Pons (tissue), 1 donor: ENCODE data around the gene WNT9A.
"Not testable (repeated sequence)": the region's sequence is repeated elsewhere in the genome, so short reads cannot be mapped to it uniquely, and the experiment has no call there.

Experiments
- DNase-seq: peaks from one replicate; pipeline ENCODE4 v3.0.0-alpha.2; 2016; ENCODE audit warnings: low spot score

Gene WNT9A

GRCh38 chr1:227886503-227886961, 61.2 kb downstream of the WNT9A start:
- DNase-seq = no peak

GRCh38 chr1:227885648-227886502, 61.9 kb downstream of the WNT9A start:
- DNase-seq = no peak

DNA sequence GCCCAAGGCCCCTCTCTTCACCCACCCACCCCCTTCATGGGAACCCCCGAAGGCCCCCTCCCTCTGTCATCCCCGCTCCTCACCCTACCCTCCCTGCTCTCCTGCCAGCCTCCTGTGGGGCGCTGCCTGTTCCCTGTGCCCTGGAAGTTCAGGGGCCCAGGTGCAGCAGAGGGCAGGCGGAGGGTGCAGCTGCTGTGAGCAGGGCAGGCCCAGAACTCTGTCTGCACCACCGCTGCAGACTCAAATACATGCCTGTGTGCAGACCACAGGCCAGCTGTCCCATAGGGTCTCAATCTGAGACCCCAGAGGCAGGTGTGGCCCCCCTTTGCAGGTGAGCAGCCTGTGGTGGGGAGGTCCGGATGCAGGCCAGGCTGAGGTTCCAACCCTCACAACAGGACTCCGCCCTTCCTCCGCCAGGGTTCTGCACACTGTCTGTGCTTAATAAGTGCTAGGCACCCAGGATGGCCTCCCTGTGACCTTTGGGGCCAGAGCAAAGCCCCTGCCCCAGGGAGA, 62.5 kb downstream of the WNT9A start:
- no peak for DNase-seq

- no peak for DNase-seq
These were observed 63.2 kb downstream of the WNT9A start for GRCh38 chr1:227884370-227885134.

GRCh38 chr1:227883641-227884301, 64.0 kb downstream of the WNT9A start:
- no peak for DNase-seq

DNA sequence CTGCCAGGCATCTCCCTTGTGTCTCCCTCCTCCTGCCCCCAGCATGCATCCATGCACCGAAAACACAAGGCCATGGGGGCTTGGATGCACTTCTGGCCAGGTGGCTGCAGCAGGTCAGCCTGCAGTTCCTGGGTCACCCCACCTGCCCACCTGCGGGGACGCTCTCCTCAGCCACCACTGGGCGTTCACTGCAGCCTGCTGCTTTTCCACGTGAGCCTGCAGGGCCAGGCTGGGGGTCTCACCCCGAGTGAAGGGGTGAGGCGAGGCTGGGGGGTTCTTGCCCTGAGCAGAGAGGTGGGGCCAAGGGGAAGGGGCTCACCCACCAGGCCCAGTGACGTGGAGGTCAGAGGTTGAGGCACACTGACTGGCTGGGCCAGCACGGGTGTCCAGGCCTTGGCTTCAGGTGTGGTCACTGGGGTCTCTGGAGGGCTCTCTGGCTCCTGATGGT, 64.6 kb downstream of the WNT9A start:
- DNase-seq = no peak

DNA sequence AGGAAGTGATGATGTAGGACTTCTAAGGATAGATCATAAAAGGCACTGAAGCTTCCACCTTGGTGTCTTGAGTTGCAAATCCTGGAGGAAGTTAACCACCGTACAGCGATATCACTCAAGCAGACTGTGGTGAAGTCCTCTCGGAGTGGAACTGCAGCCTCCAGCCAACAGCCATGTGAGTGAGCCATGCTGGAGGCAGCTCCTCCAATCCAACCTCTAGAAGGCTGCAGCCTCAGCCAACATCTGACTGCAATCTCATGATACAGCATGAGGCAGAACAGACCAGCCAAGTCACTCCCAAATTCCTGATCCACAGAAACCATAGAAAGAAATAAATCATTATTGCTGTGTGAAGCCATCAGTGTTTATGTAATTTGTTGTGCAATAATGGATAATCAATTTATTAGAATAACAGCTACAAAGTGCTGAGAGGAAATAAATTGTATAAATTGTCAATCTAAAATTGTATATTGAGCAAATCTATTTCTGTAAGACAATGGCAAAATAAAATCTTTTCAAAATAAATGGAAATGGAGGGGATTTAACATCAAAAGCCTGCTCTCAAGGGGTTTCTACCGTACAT, 67.3 kb downstream of the WNT9A start:
- no peak for DNase-seq

GRCh38 chr1:227877810-227878209, 69.9 kb downstream of the WNT9A start:
- DNase-seq = not testable (repeated sequence)

- not testable (repeated sequence) for DNase-seq
These were observed 75.8 kb downstream of the WNT9A start for GRCh38 chr1:227871892-227872291.

- no peak for DNase-seq
These were observed 77.4 kb downstream of the WNT9A start for GRCh38 chr1:227870366-227870765.

DNA sequence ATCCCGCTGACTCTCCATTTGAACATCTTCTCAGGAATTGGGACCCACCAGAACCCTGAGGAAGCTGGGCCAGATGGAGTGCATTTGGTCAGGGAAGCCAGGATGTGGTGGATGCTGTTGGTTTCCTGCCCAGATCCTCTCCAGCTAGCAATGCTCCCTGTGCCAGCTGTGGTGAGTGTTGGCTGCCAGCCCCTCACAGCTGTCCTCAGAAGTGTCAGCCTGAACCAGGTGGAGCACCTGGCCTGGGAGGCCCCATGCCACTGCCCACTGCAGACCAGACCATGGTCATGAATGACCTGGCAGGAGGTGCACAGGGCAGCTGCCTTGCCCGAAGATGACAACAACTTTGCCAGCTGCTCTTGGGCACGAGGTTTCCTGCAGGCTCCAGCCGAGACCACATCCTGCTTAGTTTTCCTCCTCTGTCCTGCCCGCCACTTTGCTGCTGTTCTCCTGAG, 77.9 kb downstream of the WNT9A start:
- DNase-seq = no peak

DNA sequence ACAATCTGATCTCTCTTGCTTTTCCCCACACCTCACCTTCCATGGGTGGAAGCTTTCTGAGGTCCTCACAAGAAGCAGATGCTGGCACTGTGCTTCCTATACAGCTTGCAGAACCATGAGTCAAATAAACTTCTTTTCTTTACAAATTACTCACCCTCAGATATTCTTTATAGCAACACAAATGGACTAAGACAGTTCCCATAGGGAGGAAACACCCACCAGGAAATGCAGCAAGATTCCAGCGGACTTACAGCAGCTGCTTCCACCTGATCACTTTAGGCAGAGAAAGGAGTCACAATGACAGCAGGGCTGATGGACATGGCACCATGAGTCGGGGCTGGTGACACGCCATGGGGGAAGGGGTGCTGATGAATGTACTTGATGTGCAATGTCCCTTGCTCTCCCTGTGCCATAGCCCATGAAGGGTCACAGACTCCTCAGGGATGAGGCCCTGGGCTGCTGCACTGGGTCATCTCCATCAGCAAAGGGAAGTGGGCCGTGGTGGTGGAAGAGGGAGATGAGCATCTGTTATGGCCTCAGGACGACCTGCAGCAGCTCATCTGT, 78.4 kb downstream of the WNT9A start:
- DNase-seq = no peak
